Measurements from ENCODE around the gene CD40LG.

DNA sequence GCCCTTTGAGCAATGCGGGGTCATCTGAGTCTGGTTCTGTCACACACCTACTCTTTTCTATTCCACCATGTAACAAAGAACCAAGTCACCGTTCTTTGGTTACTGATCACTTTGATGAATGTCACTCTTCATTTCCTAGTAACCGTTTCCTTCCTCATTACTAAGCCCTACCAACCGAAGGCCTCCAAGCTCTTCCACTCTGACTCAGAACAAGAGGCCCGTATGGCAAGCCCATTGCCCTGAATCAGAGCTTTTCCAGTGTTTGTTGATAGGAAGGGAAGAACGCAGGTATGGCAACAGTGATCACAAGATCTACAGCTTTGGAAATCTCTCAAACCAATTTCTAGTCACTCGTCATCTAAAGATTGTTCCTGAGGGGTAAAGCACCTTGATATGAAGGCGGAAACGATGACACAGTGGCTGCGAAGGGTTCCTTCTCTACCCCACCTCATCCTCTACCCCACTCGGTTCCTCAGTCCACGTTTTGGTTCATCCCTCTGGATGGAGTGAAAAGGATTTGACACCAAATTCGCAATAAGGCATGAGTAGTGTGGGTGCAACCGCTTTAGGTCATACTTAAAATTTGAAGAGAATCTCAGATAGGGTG lies 28.0 kb upstream of the CD40LG start:
- TF ChIP-seq, protein P1, sequence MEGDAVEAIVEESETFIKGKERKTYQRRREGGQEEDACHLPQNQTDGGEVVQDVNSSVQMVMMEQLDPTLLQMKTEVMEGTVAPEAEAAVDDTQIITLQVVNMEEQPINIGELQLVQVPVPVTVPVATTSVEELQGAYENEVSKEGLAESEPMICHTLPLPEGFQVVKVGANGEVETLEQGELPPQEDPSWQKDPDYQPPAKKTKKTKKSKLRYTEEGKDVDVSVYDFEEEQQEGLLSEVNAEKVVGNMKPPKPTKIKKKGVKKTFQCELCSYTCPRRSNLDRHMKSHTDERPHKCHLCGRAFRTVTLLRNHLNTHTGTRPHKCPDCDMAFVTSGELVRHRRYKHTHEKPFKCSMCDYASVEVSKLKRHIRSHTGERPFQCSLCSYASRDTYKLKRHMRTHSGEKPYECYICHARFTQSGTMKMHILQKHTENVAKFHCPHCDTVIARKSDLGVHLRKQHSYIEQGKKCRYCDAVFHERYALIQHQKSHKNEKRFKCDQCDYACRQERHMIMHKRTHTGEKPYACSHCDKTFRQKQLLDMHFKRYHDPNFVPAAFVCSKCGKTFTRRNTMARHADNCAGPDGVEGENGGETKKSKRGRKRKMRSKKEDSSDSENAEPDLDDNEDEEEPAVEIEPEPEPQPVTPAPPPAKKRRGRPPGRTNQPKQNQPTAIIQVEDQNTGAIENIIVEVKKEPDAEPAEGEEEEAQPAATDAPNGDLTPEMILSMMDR (optimal IDR thresholded peaks at IDR 0.05 in 1 of 3, IDR thresholded peaks at IDR 0.05 in 1 of 3, conservative IDR thresholded peaks at IDR 0.05 in 1 of 3; ENCODE audit: extremely low read depth in 1 of 3, insufficient read depth in 2 of 3, low read length in 3 of 3), result no peak
- TF ChIP-seq EZH2 (IDR thresholded peaks at IDR 0.05; ENCODE audit: low read length), result no peak

Data from keratinocyte (primary cell).